ENCODE results near the gene ABCG1. TPM values are rescaled to one million over a fixed set of nuclear protein-coding genes. Genes with fewer than 3 reads are reported as not detected.

The ABCG1 gene
- total RNA-seq, 2 donors from 2014 or later, result 53.1 to 55.5 TPM

DNA sequence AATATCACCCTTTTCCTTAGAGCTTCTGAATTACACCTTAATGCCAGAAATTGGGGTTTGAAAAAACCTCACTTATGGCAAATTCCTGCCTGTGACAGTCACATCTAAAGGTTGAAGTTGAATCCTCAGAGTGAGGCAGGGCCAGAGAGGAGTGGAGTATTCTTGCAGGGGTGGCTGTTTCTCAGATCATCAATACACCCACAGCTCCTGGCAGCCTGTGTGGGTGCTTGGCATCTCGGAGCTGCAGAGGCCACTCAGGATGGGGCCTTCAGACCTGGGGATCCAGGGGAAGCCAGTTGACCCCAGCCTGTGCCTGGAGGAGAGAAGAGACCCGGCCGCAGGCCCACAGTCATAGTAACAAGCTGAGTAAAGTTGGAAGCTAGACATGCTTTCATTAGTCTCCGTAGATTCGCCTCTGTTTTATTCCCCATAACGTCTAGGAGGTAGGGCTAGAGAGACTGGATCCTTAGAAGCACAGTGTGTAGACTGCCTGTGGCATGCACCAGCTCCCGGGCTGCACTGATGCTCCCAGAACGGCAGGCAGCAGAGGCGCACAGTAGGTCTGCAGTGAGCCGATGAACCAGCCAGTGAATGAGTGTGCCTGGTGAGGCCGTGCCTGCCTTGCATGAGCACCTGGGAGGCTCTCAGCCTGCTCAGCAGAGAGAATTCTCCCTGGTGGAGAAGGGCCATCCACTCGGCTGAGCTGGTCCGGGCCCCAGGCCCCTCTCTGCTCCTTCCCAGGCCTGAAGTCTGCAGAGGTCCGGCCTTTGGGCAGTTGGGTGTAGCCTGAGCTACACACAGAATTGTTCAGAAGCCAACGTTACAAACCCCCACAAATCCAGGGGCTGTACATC, 53.4 kb downstream of the ABCG1 start:
- DNase-seq, result no peak
- peaks cover 22% of the 10 kb centered on the region for H3K4me1 Mint-ChIP-seq (ENCODE audit: low read depth)
- no peaks in the 10 kb centered on the region for H3K36me3 Mint-ChIP-seq (ENCODE audit: insufficient read depth in 2 of 2)
- H3K27me3 Mint-ChIP-seq (ENCODE audit: low read depth), result no peaks in the 10 kb centered on the region
- no peak for ATAC-seq (replicated peaks in 1 of 2)
- H3K27ac Mint-ChIP-seq, result no peak overlapping the region
- H3K4me3 Mint-ChIP-seq, result no peak overlapping the region
- H3K9me3 Mint-ChIP-seq, result no peaks in the 10 kb centered on the region

DNA sequence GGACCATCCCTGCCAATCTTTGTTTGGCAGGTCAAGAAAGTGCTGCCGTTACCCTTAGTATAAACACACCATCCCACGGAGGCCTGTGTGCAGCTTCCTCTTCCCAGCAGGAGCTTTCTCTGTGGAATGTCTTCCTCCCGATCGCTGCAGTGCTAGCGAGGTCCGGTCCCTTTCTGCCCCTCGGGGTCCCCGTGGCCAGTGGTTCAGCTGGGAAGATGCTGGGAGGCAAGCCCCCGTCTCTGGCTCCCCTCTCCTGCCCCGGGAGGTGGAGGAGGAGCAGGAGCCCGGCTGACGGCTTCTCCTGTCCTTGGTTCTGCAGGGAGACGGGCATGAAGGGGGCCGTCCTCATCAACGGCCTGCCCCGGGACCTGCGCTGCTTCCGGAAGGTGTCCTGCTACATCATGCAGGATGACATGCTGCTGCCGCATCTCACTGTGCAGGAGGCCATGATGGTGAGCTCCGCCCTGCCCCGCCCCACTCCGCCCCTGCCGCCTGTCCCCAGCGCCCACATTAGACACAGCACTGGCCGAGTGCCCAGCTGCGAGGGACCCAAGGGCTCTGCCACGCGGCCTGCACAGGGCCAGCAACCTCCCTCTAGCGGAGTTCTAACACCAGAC, 54.2 kb downstream of the ABCG1 start:
- no peak overlapping the region for H3K4me3 Mint-ChIP-seq
- no peaks in the 10 kb centered on the region for H3K9me3 Mint-ChIP-seq
- peaks cover 15% of the 10 kb centered on the region for H3K4me1 Mint-ChIP-seq (ENCODE audit: low read depth)
- ATAC-seq (replicated peaks in 1 of 2) (no peak), DNase-seq (no peak)
- no peaks in the 10 kb centered on the region for H3K27me3 Mint-ChIP-seq (ENCODE audit: low read depth)
- H3K27ac Mint-ChIP-seq, result no peak overlapping the region
- H3K36me3 Mint-ChIP-seq (ENCODE audit: insufficient read depth in 2 of 2), result no peaks in the 10 kb centered on the region

DNA sequence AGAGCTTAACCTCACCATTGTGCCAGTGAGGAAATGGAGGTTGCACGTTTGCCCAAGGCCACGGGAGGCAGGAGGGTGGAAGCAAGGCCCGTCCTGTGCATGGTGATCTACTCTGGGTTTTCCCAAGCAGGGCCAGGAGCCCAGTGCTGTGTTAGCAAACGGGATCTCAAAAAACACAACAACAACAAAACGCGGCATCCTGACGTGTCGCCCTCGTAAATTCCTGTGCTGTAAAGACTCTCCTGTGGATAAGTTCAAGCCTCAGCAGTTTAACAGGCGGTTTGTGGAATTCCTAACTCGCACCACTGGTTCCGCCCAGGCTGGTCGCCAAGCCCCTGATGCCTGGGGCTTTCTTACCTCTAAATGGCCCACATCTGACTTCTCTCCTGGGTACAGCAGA, 57.1 kb downstream of the ABCG1 start:
- Mint-ChIP-seq H3K36me3 (ENCODE audit: insufficient read depth in 2 of 2) (peaks cover 0 to 2% of the 10 kb centered on the region in 2 donors), H3K9me3 (no peaks in the 10 kb centered on the region), H3K27ac (no peak overlapping the region), H3K4me1 (ENCODE audit: low read depth) (no peaks in the 10 kb centered on the region), H3K27me3 (ENCODE audit: low read depth) (no peaks in the 10 kb centered on the region), H3K4me3 (no peak overlapping the region)
- ATAC-seq (replicated peaks in 1 of 2) (no peak), DNase-seq (no peak)

DNA sequence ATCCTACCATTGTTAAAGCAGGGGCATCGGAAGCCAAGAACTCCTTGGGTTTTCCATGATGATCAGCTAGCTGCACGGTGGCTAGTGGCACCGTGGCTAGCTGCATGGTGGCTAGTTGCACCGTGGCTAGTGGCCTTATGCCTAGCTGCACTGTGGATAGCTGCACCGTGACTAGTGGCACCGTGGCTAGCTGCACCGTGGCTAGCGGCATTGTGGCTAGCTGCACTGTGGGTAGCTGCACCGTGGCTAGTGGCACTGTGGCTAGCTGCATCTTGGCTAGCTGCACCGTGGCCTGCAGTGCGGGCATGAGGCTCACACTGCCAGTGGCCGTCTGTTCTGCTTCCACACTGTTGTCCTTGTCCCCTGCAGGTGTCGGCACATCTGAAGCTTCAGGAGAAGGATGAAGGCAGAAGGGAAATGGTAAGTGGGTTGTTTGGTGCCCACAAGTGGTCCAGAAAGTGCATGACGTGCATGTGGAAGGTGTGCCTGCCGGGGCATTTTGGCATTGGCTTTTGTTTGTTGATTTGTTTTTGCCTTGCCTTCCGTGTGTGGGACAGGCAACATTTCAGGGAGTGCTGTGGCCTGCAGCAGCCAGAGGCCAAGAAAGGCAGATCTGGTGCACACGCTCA, 57.7 kb downstream of the ABCG1 start:
- no peaks in the 10 kb centered on the region for H3K9me3 Mint-ChIP-seq
- no peaks in the 10 kb centered on the region for H3K4me1 Mint-ChIP-seq (ENCODE audit: low read depth)
- H3K27ac Mint-ChIP-seq, result no peak overlapping the region
- H3K36me3 Mint-ChIP-seq (ENCODE audit: insufficient read depth in 2 of 2), result peaks cover 0 to 2% of the 10 kb centered on the region in 2 donors
- ATAC-seq (replicated peaks in 1 of 2), result no peak
- no peak for DNase-seq
- H3K27me3 Mint-ChIP-seq (ENCODE audit: low read depth), result no peaks in the 10 kb centered on the region
- no peak overlapping the region for H3K4me3 Mint-ChIP-seq

DNA sequence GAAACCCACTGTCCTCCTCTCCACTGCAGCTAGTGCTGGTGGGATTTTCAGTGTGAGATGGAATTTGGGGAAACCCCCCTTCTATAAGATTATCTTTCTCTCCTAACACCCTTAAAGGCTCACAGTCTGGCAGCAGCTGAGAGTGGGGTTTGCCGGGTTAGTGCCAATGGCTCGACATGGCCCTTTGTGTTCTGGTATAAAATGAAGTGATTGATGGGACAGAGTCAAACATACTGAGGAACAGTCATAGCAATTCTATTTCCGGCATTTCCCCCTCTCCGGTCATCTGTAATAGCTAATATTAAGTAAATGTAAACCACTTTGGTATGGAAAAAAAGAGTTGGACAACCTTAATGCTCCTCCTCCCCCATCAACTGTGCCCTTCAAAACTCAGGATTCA, 58.7 kb downstream of the ABCG1 start:
- Mint-ChIP-seq H3K4me3 (no peak overlapping the region), H3K4me1 (ENCODE audit: low read depth) (no peaks in the 10 kb centered on the region), H3K9me3 (no peaks in the 10 kb centered on the region), H3K36me3 (ENCODE audit: insufficient read depth in 2 of 2) (peaks cover 0 to 2% of the 10 kb centered on the region in 2 donors), H3K27ac (no peak overlapping the region), H3K27me3 (ENCODE audit: low read depth) (no peaks in the 10 kb centered on the region)
- DNase-seq (no peak), ATAC-seq (replicated peaks in 1 of 2) (no peak)

DNA sequence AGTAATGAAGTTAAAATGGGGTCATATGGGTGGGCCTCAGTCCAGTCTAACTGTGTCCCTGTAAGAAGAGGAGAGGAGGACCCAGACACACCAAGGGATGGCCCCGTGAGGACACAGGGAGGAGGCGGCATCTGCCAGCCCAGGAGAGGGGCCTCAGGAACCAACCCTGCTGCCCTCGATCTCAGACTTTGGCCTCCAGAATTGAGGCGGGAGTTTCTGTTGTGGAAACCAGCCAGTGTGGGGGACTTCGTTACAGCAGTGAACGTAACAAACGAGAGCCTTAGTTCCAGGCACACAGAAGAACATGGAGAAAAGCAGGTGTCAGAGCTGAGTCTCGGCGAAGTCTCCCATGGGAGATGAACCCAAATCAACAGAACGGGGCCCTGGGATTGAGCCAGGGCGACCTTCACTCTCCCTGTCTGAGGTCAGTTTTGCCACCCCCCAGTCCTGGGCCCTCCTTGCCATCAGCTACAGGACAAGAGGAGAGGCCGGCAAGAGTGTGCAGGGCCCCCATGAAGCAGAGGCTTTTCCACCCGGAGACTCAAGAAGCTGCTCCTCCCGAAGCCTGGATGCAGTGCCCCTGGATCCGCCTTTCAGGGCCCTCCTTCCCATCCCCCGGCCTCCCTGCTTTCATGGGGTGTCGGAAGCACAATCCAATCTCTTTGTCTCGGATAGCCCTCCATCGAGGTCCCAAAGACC, 59.7 kb downstream of the ABCG1 start:
- Mint-ChIP-seq H3K36me3 (ENCODE audit: insufficient read depth in 2 of 2) (peaks cover 0 to 2% of the 10 kb centered on the region in 2 donors), H3K4me1 (ENCODE audit: low read depth) (no peaks in the 10 kb centered on the region), H3K4me3 (no peak overlapping the region), H3K27ac (no peak overlapping the region), H3K27me3 (ENCODE audit: low read depth) (no peaks in the 10 kb centered on the region), H3K9me3 (no peaks in the 10 kb centered on the region)
- no peak for ATAC-seq (replicated peaks in 1 of 2)
- DNase-seq, result no peak

DNA sequence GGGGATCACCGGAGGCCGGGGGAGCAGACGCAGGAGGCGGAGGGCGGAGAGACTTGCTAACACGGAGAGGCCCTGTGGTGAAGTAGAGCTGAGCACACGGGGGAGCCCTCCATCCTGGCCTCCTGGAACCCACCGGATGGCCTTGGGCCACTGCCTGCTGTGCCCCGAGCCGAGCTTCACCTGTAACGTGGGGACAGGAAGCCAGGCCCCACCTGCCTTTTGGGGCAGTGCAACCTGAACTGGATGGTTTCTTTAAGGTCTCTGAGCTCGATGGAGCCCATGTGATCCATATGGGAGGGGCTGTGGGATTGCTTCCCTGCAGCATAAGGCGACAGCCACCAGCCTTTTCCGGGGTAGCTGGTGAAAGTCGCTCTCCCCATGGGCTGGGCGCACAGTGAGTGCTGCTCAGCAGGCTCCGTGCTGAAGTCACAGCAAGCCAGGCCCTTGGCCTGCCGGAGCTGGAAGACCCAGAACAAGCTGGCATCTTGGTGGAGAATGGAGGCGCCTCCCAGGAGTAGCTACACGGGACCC, 60.5 kb downstream of the ABCG1 start:
- no peaks in the 10 kb centered on the region for H3K9me3 Mint-ChIP-seq
- no peak overlapping the region for H3K27ac Mint-ChIP-seq
- no peaks in the 10 kb centered on the region for H3K27me3 Mint-ChIP-seq (ENCODE audit: low read depth)
- no peak overlapping the region for H3K4me3 Mint-ChIP-seq
- no peaks in the 10 kb centered on the region for H3K4me1 Mint-ChIP-seq (ENCODE audit: low read depth)
- ATAC-seq (replicated peaks in 1 of 2), result no peak
- H3K36me3 Mint-ChIP-seq (ENCODE audit: insufficient read depth in 2 of 2), result peaks cover 0 to 2% of the 10 kb centered on the region in 2 donors
- no peak for DNase-seq

DNA sequence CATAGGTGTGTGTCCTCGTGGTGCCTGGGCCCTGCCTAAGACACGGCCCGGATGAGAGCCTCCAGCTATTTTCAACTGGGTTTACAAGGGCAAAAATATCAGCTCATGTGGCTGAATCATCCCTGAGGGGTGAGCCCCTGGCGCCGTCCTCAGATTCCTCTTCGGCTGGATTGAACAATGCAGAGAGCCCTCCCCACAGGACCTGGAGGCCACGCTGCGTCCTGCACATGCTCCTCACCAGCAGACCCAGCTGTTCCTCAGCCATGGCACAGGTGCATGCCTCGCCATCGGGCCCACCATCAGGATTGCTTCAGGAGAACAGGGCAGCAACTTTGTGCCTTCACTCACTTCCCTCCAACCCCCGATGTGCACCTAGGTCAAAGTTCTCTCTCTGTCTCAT, 60.9 kb downstream of the ABCG1 start:
- Mint-ChIP-seq H3K27me3 (ENCODE audit: low read depth) (no peaks in the 10 kb centered on the region), H3K9me3 (no peaks in the 10 kb centered on the region), H3K4me1 (ENCODE audit: low read depth) (no peaks in the 10 kb centered on the region), H3K36me3 (ENCODE audit: insufficient read depth in 2 of 2) (peaks cover 0 to 2% of the 10 kb centered on the region in 2 donors), H3K4me3 (no peak overlapping the region), H3K27ac (no peak overlapping the region)
- ATAC-seq (replicated peaks in 1 of 2) (no peak), DNase-seq (no peak)

DNA sequence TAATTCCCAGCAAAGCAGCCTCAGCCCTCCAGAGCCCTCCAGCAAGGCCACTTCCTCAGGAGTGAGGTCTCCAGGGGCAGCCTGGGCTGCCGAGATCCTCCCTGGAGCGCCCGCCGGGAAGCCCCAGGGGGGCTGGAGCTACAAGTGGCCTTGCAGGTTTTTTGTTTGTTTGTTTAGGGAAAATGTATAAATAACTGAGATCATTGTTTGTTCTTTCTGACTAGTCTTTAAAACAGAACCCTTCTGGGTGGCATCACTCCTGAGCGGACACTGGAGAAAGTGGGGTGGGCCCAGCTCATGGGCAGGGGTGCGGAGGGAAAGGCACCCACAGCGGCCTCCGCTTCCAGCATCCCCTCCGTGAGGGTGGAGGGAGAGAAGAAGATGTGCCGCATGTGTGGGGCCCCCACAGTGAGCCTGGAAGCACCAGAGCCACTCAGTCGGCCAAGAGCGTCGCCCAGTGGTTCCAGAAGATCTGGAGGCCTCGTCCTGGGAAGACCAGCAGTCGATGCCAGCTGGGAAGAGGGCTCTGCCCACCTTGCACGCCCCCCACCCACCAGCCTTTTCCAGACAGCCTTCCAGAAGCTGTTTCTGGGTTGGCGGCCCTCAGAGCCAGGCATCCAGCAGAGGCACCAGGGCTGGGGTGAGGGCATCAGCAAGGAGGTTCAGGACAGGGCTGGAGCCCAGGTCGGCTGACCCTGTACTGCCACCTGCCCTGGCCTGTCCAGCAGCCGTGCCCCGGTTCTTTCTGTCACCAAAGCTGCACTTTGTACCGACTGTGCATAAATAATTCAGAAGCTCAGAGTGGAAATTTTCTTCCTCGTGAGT, 61.6 kb downstream of the ABCG1 start:
- Mint-ChIP-seq H3K27ac (no peak overlapping the region), H3K4me1 (ENCODE audit: low read depth) (no peaks in the 10 kb centered on the region), H3K4me3 (no peak overlapping the region), H3K9me3 (no peaks in the 10 kb centered on the region), H3K27me3 (ENCODE audit: low read depth) (no peaks in the 10 kb centered on the region), H3K36me3 (ENCODE audit: insufficient read depth in 2 of 2) (peaks cover 0 to 2% of the 10 kb centered on the region in 2 donors)
- DNase-seq (no peak), ATAC-seq (replicated peaks in 1 of 2) (no peak)

DNA sequence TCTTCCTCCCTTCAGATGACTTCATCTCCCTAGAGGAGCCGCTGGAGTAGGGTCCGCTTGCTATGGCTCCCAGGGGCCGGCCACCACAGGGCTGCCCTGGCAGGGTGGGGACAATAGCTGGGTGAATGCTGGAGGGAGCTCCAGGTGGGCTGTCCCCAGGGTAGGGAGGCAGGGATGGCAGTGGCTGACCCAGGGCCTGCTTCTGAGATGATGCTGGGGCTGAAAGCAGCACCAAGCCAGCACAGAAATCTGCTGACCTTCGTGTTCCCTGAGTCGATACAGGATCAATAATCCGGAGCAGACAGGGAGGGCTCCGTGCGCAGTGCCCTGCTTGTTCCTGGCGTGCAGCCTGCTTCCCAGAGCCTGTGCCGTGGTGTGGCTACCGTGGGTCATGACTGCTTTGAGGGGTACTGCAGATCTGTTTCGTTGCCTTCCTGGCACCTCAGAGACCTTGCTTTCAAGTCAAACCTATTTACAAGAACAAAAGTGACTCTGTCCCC, 62.3 kb downstream of the ABCG1 start:
- H3K27ac Mint-ChIP-seq, result no peak overlapping the region
- no peaks in the 10 kb centered on the region for H3K9me3 Mint-ChIP-seq
- DNase-seq, result no peak
- H3K4me3 Mint-ChIP-seq, result no peak overlapping the region
- H3K4me1 Mint-ChIP-seq (ENCODE audit: low read depth), result no peaks in the 10 kb centered on the region
- no peak for ATAC-seq (replicated peaks in 1 of 2)
- H3K36me3 Mint-ChIP-seq (ENCODE audit: insufficient read depth in 2 of 2), result peaks cover 2% of the 10 kb centered on the region in 2 donors
- no peaks in the 10 kb centered on the region for H3K27me3 Mint-ChIP-seq (ENCODE audit: low read depth)

DNA sequence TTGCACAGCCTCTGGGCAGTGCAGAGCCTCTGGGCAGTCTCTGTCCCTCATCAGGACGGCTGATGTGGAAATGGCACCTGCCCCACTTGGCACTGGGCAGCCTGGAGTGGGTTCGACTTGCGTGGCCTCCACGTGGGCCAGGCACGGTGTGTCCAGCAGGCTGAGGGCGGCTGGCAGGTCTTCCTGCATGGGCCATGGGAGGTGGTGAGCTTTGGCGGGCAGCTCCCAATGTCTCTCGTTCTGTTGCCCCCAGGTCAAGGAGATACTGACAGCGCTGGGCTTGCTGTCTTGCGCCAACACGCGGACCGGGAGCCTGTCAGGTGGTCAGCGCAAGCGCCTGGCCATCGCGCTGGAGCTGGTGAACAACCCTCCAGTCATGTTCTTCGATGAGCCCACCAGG, 63.1 kb downstream of the ABCG1 start:
- Mint-ChIP-seq H3K27ac (no peak overlapping the region), H3K4me1 (ENCODE audit: low read depth) (no peaks in the 10 kb centered on the region), H3K36me3 (ENCODE audit: insufficient read depth in 2 of 2) (peaks cover 2 to 7% of the 10 kb centered on the region in 2 donors), H3K4me3 (no peak overlapping the region), H3K27me3 (ENCODE audit: low read depth) (no peaks in the 10 kb centered on the region), H3K9me3 (no peaks in the 10 kb centered on the region)
- ATAC-seq (replicated peaks in 1 of 2), result no peak
- DNase-seq, result no peak

DNA sequence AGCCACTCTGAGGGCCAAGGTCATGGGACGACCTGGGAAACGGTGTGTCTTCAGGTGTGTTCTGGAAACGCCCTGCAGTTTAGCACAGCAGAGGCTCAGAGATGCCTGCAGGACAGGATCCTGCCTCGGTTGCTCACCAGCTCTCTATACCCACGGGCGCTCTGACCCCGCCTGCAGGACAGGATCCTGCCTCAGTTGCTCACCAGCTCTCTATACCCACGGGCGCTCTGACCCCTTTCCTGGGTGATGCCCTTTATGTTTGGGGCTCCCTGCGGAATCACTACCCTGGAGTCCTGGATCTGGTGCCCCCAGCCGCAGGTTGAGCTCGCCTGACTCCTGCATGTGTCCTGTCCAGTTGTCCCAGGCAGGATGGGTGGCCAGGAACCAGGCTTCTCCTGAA, 63.8 kb downstream of the ABCG1 start:
- peaks cover 2 to 7% of the 10 kb centered on the region in 2 donors for H3K36me3 Mint-ChIP-seq (ENCODE audit: insufficient read depth in 2 of 2)
- H3K27me3 Mint-ChIP-seq (ENCODE audit: low read depth), result no peaks in the 10 kb centered on the region
- H3K9me3 Mint-ChIP-seq, result no peaks in the 10 kb centered on the region
- H3K27ac Mint-ChIP-seq, result no peak overlapping the region
- ATAC-seq (replicated peaks in 1 of 2) (no peak), DNase-seq (no peak)
- H3K4me3 Mint-ChIP-seq, result no peak overlapping the region
- no peaks in the 10 kb centered on the region for H3K4me1 Mint-ChIP-seq (ENCODE audit: low read depth)

All from activated T-cell treated with anti-CD3 and anti-CD28 coated beads, Interleukin-2, amount 50 U/mL, for 72 hours (primary cell).